ENCODE data around the gene TWIST2. TPM values are rescaled to one million over a fixed set of nuclear protein-coding genes. Genes with fewer than 3 reads are reported as not detected.
A peak's percentile ranks its signal among the peaks of the same experiment; 100 is the strongest.

TWIST2 gene
- total RNA-seq, 1 experiment from 2014 or later: 0.22 TPM

GRCh38 chr2:238955648-238956531, 108.0 kb downstream of the TWIST2 start:
- H3K4me1 ChIP-seq (ENCODE audit: insufficient read depth, low read length): no peaks in the 10 kb centered on the region
- no peak overlapping the region for H3K4ac ChIP-seq (ENCODE audit: low read depth, low read length)
- H3K27me3 ChIP-seq (ENCODE audit: insufficient read depth, low read length): no peaks in the 10 kb centered on the region
- H3K27ac ChIP-seq (ENCODE audit: insufficient read length, low read depth, low read length): no peak overlapping the region
- no peaks in the 10 kb centered on the region for H3K23me2 ChIP-seq (ENCODE audit: insufficient read length, low read depth, low read length, poor library complexity, severe bottlenecking)
- Mint-ChIP-seq H3K36me3 (ENCODE audit: insufficient read depth in 1 of 3, low read depth in 3 of 3) (no peaks in the 10 kb centered on the region; a peak in 1 of 7 replicates), H3K27ac (no peak overlapping the region; a peak in 2 of 7 replicates), H3K27me3 (ENCODE audit: low read depth) (peaks cover 11% of the 10 kb centered on the region), H3K4me1 (peaks cover 2 to 7% of the 10 kb centered on the region in 2 experiments; a peak in 1 of 4 replicates), H3K9me3 (peaks cover 3 to 7% of the 10 kb centered on the region in 2 experiments; a peak in 2 of 5 replicates), H3K4me3 (no peak overlapping the region)
- H3K79me2 ChIP-seq (ENCODE audit: insufficient read depth, low read length): no peaks in the 10 kb centered on the region
- no peak overlapping the region for H2BK120ac ChIP-seq (ENCODE audit: low read depth, low read length, poor library complexity, severe bottlenecking)
- no peak overlapping the region for H3K23ac ChIP-seq (ENCODE audit: insufficient read length, low read depth, low read length)
- H3T11ph ChIP-seq (ENCODE audit: low read length): no peak overlapping the region
- no peak overlapping the region for H3K9ac ChIP-seq (ENCODE audit: extremely low read depth, insufficient read length, low read length)
- no peak overlapping the region for H2AFZ ChIP-seq (ENCODE audit: low read length)
- WGBS (ENCODE audit: extremely low coverage, insufficient read length, low lambda C conversion rate): no CpG with 5 or more reads among the region's 10 CpGs
- H4K5ac ChIP-seq (ENCODE audit: insufficient read length, low read depth, low read length): no peak overlapping the region
- no peak overlapping the region for H3K18ac ChIP-seq (ENCODE audit: insufficient read length, low read depth, low read length)
- no peak overlapping the region for H4K8ac ChIP-seq (replicated peaks; ENCODE audit: insufficient read length, low read depth, low read length)
- no peak overlapping the region for H3K14ac ChIP-seq (ENCODE audit: insufficient read depth, low read length)
- H2BK12ac ChIP-seq (ENCODE audit: insufficient read length, low read depth, low read length): no peak overlapping the region
- H3K56ac ChIP-seq (ENCODE audit: insufficient read length, low read depth, low read length): no peak overlapping the region
- H4K91ac ChIP-seq (ENCODE audit: insufficient read length, low read depth, low read length): no peak overlapping the region
- H3K4me2 ChIP-seq (ENCODE audit: insufficient read depth, insufficient read length, low read length): no peak overlapping the region
- no peaks in the 10 kb centered on the region for H4K20me1 ChIP-seq (ENCODE audit: control insufficient read depth, insufficient read depth, insufficient read length)
- no peak overlapping the region for H2BK20ac ChIP-seq (ENCODE audit: low read depth, low read length, poor library complexity, severe bottlenecking)
- no peak for TF ChIP-seq CTCF (conservative IDR thresholded peaks at IDR 0.05)
- no peak overlapping the region for H2BK5ac ChIP-seq (ENCODE audit: insufficient read length, low read length)
- DNase-seq: peak; percentile 5
- no peak overlapping the region for H2AK5ac ChIP-seq (ENCODE audit: insufficient read length, low read length)
- H3K79me1 ChIP-seq (ENCODE audit: insufficient read depth, low read depth, low read length, poor library complexity, severe bottlenecking): no peaks in the 10 kb centered on the region
- H2BK15ac ChIP-seq (ENCODE audit: low read depth, low read length): no peak overlapping the region
- no peaks in the 10 kb centered on the region for H3K9me3 ChIP-seq (ENCODE audit: control insufficient read depth, low read depth, low read length)

Measured in H9 (cell line).